IMR-90 (cell line): Measurements from ENCODE around the gene CSTF2T. TPM values are rescaled to one million over a fixed set of nuclear protein-coding genes. Genes with fewer than 3 reads are reported as not detected.

Experiments used
- ATAC-seq: fragments of 200-7000 bp; cut with Tn5 transposase; 2 replicates; pipeline ENCODE4 v1.9.1; 2020; ENCODE audit warnings: low read depth, mild to moderate bottlenecking, moderate library complexity
- BruUV-seq: library from RNA; stranded (reverse); fragments of 400-500 nt; replicated peaks from 2 replicates; lab custom pipeline; 2021; lab: Mats Ljungman, UMichigan
- CTCF ChIA-PET: fragments of 300-600 bp; formaldehyde crosslinking; extraction: SDS; loops from one replicate; lab custom pipeline; 2021; ENCODE audit warnings: antibody characterized with exemption; lab: Yijun Ruan, JAX
- POLR2A ChIA-PET: fragments of 300-600 bp; sonication (Branson Sonifier 250); formaldehyde crosslinking; loops from one replicate; lab custom pipeline; 2022; ENCODE audit warnings: antibody characterized with exemption; ENCODE audit not compliant: unreplicated experiment; lab: Charles Lee
- DNase-seq: peaks from one replicate; pipeline ENCODE4 v3.0.0; 2013
- H2AFZ ChIP-seq: replicated peaks from 2 replicates; pipeline ENCODE3; 2013; ENCODE audit warnings: low read length, mild to moderate bottlenecking; ENCODE audit not compliant: poor library complexity
- H2AK5ac ChIP-seq: 2 replicates; pipeline ENCODE4 v1.6.1; 2013; ENCODE audit warnings: low read depth, low read length, inconsistent platforms
- H2AK9ac ChIP-seq: replicated peaks from 2 replicates; pipeline ENCODE3; 2013; ENCODE audit warnings: mild to moderate bottlenecking, low read depth, low read length, moderate library complexity; ENCODE audit not compliant: poor library complexity
- H2BK120ac ChIP-seq: 2 replicates; pipeline ENCODE4 v1.6.1; 2013; ENCODE audit warnings: low read depth, low read length, inconsistent platforms
- H2BK15ac ChIP-seq: 3 replicates; pipeline ENCODE4 v1.6.1; 2013; ENCODE audit warnings: low read depth, low read length, inconsistent platforms
- H2BK20ac ChIP-seq: 2 replicates; pipeline ENCODE4 v1.6.1; 2013; ENCODE audit warnings: low read depth, mild to moderate bottlenecking, inconsistent platforms, low read length, moderate library complexity
- H2BK5ac ChIP-seq: 2 replicates; pipeline ENCODE4 v1.6.1; 2013; ENCODE audit warnings: mild to moderate bottlenecking, low read depth, low read length, inconsistent platforms; ENCODE audit not compliant: poor library complexity, severe bottlenecking
- H3K14ac ChIP-seq: replicated peaks from 2 replicates; pipeline ENCODE4 v1.6.1; 2013; ENCODE audit warnings: low read depth, low read length, inconsistent platforms
- H3K18ac ChIP-seq: 2 replicates; pipeline ENCODE4 v1.6.1; 2013; ENCODE audit warnings: low read depth, low read length, control low read depth
- H3K23ac ChIP-seq: 2 replicates; pipeline ENCODE4 v1.6.1; 2013; ENCODE audit warnings: low read depth, low read length, inconsistent platforms
- H3K27ac ChIP-seq: 2 replicates; pipeline ENCODE4 v1.5.1; 2013; ENCODE audit warnings: mild to moderate bottlenecking, control low read depth, low read length; ENCODE audit not compliant: insufficient read depth
- H3K27me3 ChIP-seq: 2 replicates; pipeline ENCODE4 v1.6.1; 2013; ENCODE audit warnings: low read length; ENCODE audit not compliant: control insufficient read depth, insufficient read depth
- H3K36me3 ChIP-seq: 2 replicates; pipeline ENCODE4 v1.6.1; 2013; ENCODE audit warnings: low read length, mixed read lengths; ENCODE audit not compliant: control insufficient read depth, insufficient read depth
- H3K4ac ChIP-seq: 2 replicates; pipeline ENCODE4 v1.6.1; 2013; ENCODE audit warnings: low read depth, low read length, inconsistent platforms
- H3K4me1 ChIP-seq: 2 replicates; pipeline ENCODE4 v1.6.1; 2013; ENCODE audit warnings: low read length, mixed read lengths; ENCODE audit not compliant: control insufficient read depth, insufficient read depth
- H3K4me2 ChIP-seq: 2 replicates; pipeline ENCODE4 v1.6.1; 2013; ENCODE audit warnings: low read depth, mild to moderate bottlenecking, control low read depth, low read length, moderate library complexity
- H3K4me3 ChIP-seq: 2 replicates; pipeline ENCODE4 v1.5.1; 2013; ENCODE audit warnings: low read depth, mild to moderate bottlenecking, control low read depth, low read length, moderate library complexity; ENCODE audit not compliant: insufficient read depth
- H3K56ac ChIP-seq: 2 replicates; pipeline ENCODE4 v1.6.1; 2013; ENCODE audit warnings: low read length, inconsistent platforms; ENCODE audit not compliant: insufficient read depth; ENCODE audit errors: extremely low read depth
- H3K79me1 ChIP-seq, 2 experiments: 2 replicates each; pipeline ENCODE4 v1.6.1; 2013; ENCODE audit warnings: low read length in 2 of 2, inconsistent platforms in 1 of 2, low read depth in 1 of 2
- H3K9ac ChIP-seq: 2 replicates; pipeline ENCODE4 v1.6.1; 2013; ENCODE audit warnings: low read depth, low read length, control low read depth
- H3K9me1 ChIP-seq: 2 replicates; pipeline ENCODE4 v1.6.1; 2013; ENCODE audit warnings: low read length, inconsistent platforms; ENCODE audit not compliant: insufficient read depth
- H3K9me3 ChIP-seq: 2 replicates; pipeline ENCODE4 v1.6.1; 2013; ENCODE audit warnings: low read length; ENCODE audit not compliant: control insufficient read depth, insufficient read depth
- H4K20me1 ChIP-seq: 2 replicates; pipeline ENCODE4 v1.6.1; 2013; ENCODE audit warnings: low read length, inconsistent platforms; ENCODE audit not compliant: insufficient read depth
- H4K5ac ChIP-seq: 2 replicates; pipeline ENCODE4 v1.6.1; 2013; ENCODE audit warnings: mild to moderate bottlenecking, low read depth, low read length, control low read depth
- H4K8ac ChIP-seq, 2 experiments: 2 replicates each; pipeline ENCODE4 v1.6.1; 2013; ENCODE audit warnings: low read depth in 2 of 2, low read length in 2 of 2, control low read depth in 1 of 2, inconsistent platforms in 1 of 2
- H4K91ac ChIP-seq: 2 replicates; pipeline ENCODE4 v1.6.1; 2013; ENCODE audit warnings: low read depth, low read length, inconsistent platforms; ENCODE audit not compliant: insufficient read depth
- BHLHE40 ChIP-seq: fragments of 150-350 bp; IDR thresholded peaks from 2 replicates; pipeline ENCODE4 v1.6.1; 2016; ENCODE audit warnings: mild to moderate bottlenecking, low read depth, low read length
- CEBPB ChIP-seq: IDR thresholded peaks from 2 replicates; pipeline ENCODE4 v1.6.1; 2012; ENCODE audit warnings: low read depth, low read length, improper control_type of control experiment
- CHD1 ChIP-seq: IDR thresholded peaks from 2 replicates; pipeline ENCODE4 v1.6.1; 2012; ENCODE audit warnings: low read depth, low read length, improper control_type of control experiment
- CTCF ChIP-seq: conservative IDR thresholded peaks from 2 replicates; pipeline ENCODE4 v1.5.1; 2012; ENCODE audit warnings: mild to moderate bottlenecking, low read depth, low read length, improper control_type of control experiment
- ELK1 ChIP-seq: fragments of 150-350 bp; IDR thresholded peaks from 2 replicates; pipeline ENCODE4 v1.6.1; 2016; ENCODE audit warnings: low read depth, mild to moderate bottlenecking, low read length, moderate library complexity, borderline replicate concordance
- FOS ChIP-seq: fragments of 150-350 bp; IDR thresholded peaks from 2 replicates; pipeline ENCODE4 v1.6.1; 2016; ENCODE audit warnings: low read depth, low read length
- MAFK ChIP-seq: IDR thresholded peaks from 2 replicates; pipeline ENCODE4 v1.6.1; 2012; ENCODE audit warnings: low read depth, low read length, improper control_type of control experiment
- MAZ ChIP-seq: IDR thresholded peaks from 2 replicates; pipeline ENCODE4 v1.6.1; 2012; ENCODE audit warnings: low read depth, mild to moderate bottlenecking, low read length, improper control_type of control experiment, moderate library complexity, borderline replicate concordance
- MXI1 ChIP-seq: IDR thresholded peaks from 2 replicates; pipeline ENCODE4 v1.6.1; 2012; ENCODE audit warnings: low read depth, mild to moderate bottlenecking, low read length, moderate library complexity, borderline replicate concordance
- NFE2L2 ChIP-seq: fragments of 150-350 bp; IDR thresholded peaks from 2 replicates; pipeline ENCODE4 v1.6.1; 2016; ENCODE audit warnings: low read depth, mild to moderate bottlenecking, low read length
- POLR2A ChIP-seq: IDR thresholded peaks from 2 replicates; pipeline ENCODE4 v1.6.1; 2012; ENCODE audit warnings: mild to moderate bottlenecking, low read depth, low read length
- RAD21 ChIP-seq: IDR thresholded peaks from 2 replicates; pipeline ENCODE4 v1.6.1; 2012; ENCODE audit warnings: low read length, improper control_type of control experiment
- RCOR1 ChIP-seq: IDR thresholded peaks from 2 replicates; pipeline ENCODE4 v1.6.1; 2012; ENCODE audit warnings: mild to moderate bottlenecking, low read length, improper control_type of control experiment; ENCODE audit not compliant: insufficient replicate concordance
- RFX5 ChIP-seq: IDR thresholded peaks from 2 replicates; pipeline ENCODE4 v1.8.0; 2012; ENCODE audit warnings: low read depth, mild to moderate bottlenecking, low read length, moderate library complexity
- SMC3 ChIP-seq: fragments of 150-350 bp; IDR thresholded peaks from 2 replicates; pipeline ENCODE4 v1.6.1; 2016; ENCODE audit warnings: low read depth, mild to moderate bottlenecking, antibody characterized with exemption, low read length, moderate library complexity
- USF2 ChIP-seq: fragments of 150-350 bp; IDR thresholded peaks from 2 replicates; pipeline ENCODE4 v1.6.1; 2017; ENCODE audit warnings: mild to moderate bottlenecking, antibody characterized with exemption, low read length, low read depth
- WGBS, 2 experiments: methylation state at CpG; one replicate each; pipeline versions ENCODE4 v1.1.5 to v1.1.7; 2013; ENCODE audit warnings: missing lambda C conversion rate in 2 of 2; ENCODE audit not compliant: insufficient read length in 1 of 2; ENCODE audit errors: extremely low coverage in 2 of 2; 5-methylcytosine and 5-hydroxymethylcytosine counted together
- dilution Hi-C: fragments of 300-500 bp; cut with HindIII; formaldehyde crosslinking; loops from one replicate; pipeline ENCODE4 v1.14.3; 2018; ENCODE audit warnings: low sequenced_read_pairs; ENCODE audit not compliant: unreplicated experiment
- in situ Hi-C: fragments of 300-500 bp; cut with MboI; formaldehyde crosslinking; loops from 3 replicates; pipeline ENCODE4 v1.14.3; 2019; ENCODE audit warnings: low sequenced_read_pairs, inconsistent platforms, mixed read lengths
- intact Hi-C: fragments of 100-400 bp; cut with micrococcal nuclease; formaldehyde crosslinking; loops from 2 replicates; pipeline ENCODE4 v1.10.0; 2022
- polyA plus RNA-seq, 3 experiments: library from polyadenylated mRNA; depleted of rRNA; stranded (reverse); fragments of >200 nt; gene quantifications; 2 replicates each; pipeline ENCODE4 v1.2.3, GENCODE V29; 2012; ENCODE audit warnings: low replicate concordance in 1 of 3
- total RNA-seq: library from RNA; depleted of rRNA; stranded (reverse); fragments of >200 nt; gene quantifications from 2 replicates; pipeline ENCODE4 v1.2.3, GENCODE V29; 2012

Gene CSTF2T
- total and polyA plus RNA-seq, 2 of the 4 experiments (the other 2 are of a cell fraction) = 7.2 to 18.6 TPM

GRCh38 chr10:51724038-51724437 is 24.6 kb upstream of the CSTF2T start:
- no peak overlapping the region for H3K56ac ChIP-seq
- no peak overlapping the region for H2BK20ac ChIP-seq
- no peak for ATAC-seq
- no peak overlapping the region for H3K4ac ChIP-seq
- no CpG with 5 or more reads among the region's 1 CpG for WGBS, 2 experiments
- no peaks in the 10 kb centered on the region for H3K36me3 ChIP-seq
- dilution Hi-C loops = no loop called here
- BruUV-seq = no TSS peak
- no peak overlapping the region for H3K4me2 ChIP-seq
- ChIA-PET POLR2A (no interaction called here), CTCF (interaction anchor here (0.6 kb wide), 1 partner anchor 9 kb away, joined by 5 read pairs; no protein-coding TSS in a partner anchor)
- DNase-seq = no peak
- no peak overlapping the region for H3K23ac ChIP-seq
- H3K9me1 ChIP-seq = no peaks in the 10 kb centered on the region
- intact Hi-C loops = no loop called here
- H3K27me3 ChIP-seq = no peaks in the 10 kb centered on the region
- in situ Hi-C loops = no loop called here
- no peaks in the 10 kb centered on the region for H3K4me1 ChIP-seq
- no peak overlapping the region for H4K8ac ChIP-seq
- H3K9me3 ChIP-seq = no peaks in the 10 kb centered on the region
- no peak overlapping the region for H2BK120ac ChIP-seq
- H2AK9ac ChIP-seq = no peak overlapping the region
- H4K5ac ChIP-seq = no peak overlapping the region
- H3K79me1 ChIP-seq = peaks cover 0 to 4% of the 10 kb centered on the region in 2 experiments; a peak in 1 of 4 replicates
- H3K4me3 ChIP-seq = no peak overlapping the region
- H2AFZ ChIP-seq = no peak overlapping the region
- no peak for TF ChIP-seq RCOR1
- no peak for TF ChIP-seq POLR2A
- no peak for TF ChIP-seq RFX5
- no peak for TF ChIP-seq ELK1
- TF ChIP-seq USF2 = no peak
- no peak for TF ChIP-seq NFE2L2
- no peak for TF ChIP-seq FOS
- TF ChIP-seq CTCF = no peak
- no peak for TF ChIP-seq BHLHE40
- no peak for TF ChIP-seq MXI1
- TF ChIP-seq MAZ = no peak
- no peak for TF ChIP-seq CHD1
- TF ChIP-seq MAFK = no peak
- TF ChIP-seq CEBPB = no peak
- TF ChIP-seq RAD21 = no peak
- no peak for TF ChIP-seq SMC3
- H3K14ac ChIP-seq = no peak overlapping the region
- H3K27ac ChIP-seq = no peak overlapping the region
- no peak overlapping the region for H3K18ac ChIP-seq
- no peak overlapping the region for H3K9ac ChIP-seq
- no peak overlapping the region for H2BK5ac ChIP-seq
- H2BK15ac ChIP-seq = no peak overlapping the region
- no peak overlapping the region for H4K91ac ChIP-seq
- H4K20me1 ChIP-seq = no peaks in the 10 kb centered on the region
- H2AK5ac ChIP-seq = no peak overlapping the region
